ENCODE measurements around the gene ARHGEF28.

DNA sequence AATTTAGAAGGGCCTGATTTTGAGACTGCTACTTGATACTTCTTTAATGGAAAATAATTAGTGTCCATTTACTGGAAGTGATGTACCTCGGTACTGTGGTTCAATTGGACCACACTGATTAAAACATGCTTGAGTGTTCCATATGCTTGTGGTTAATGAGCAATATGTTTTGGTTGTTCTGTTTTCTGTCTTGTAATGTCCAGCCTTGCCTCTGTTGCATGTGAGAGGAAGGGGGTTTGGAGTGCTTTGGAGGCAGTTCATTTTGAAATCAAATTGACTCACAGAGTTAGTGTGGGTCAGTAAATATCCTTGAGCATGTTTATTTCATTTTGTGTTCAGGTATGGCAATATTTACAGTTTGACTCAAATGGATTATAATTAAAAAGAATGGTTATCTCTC lies 334.4 kb downstream of the ARHGEF28 start:
- no peak for TF ChIP-seq ZNF274 (IDR thresholded peaks at IDR 0.05; ENCODE audit: low read depth, low read length)
- no peak for TF ChIP-seq YY1 (IDR thresholded peaks at IDR 0.05; ENCODE audit: insufficient read depth, insufficient read length)
- no peak for TF ChIP-seq SUZ12 (IDR thresholded peaks at IDR 0.05; ENCODE audit: extremely low read depth, insufficient read depth, insufficient read length)
